ENCODE data around the gene TMPRSS6.

The TMPRSS6 gene

GRCh38 chr22:37140686-37141323 is 31.3 kb upstream of the TMPRSS6 start:
- no peak overlapping the region for H3K4me3 ChIP-seq (ENCODE audit: low read length)
- DNase-seq (ENCODE audit: low read depth) = no peak
- TF ChIP-seq CTCF (conservative IDR thresholded peaks at IDR 0.05; ENCODE audit: low read length) = no peak

GRCh38 chr22:37139762-37140161 is 30.2 kb upstream of the TMPRSS6 start:
- TF ChIP-seq CTCF (conservative IDR thresholded peaks at IDR 0.05; ENCODE audit: low read length) = no peak
- no peak for DNase-seq (ENCODE audit: low read depth)
- H3K4me3 ChIP-seq (ENCODE audit: low read length) = no peak overlapping the region

GRCh38 chr22:37138849-37139561 is 29.5 kb upstream of the TMPRSS6 start:
- TF ChIP-seq CTCF (conservative IDR thresholded peaks at IDR 0.05; ENCODE audit: low read length) = no peak
- no peak overlapping the region for H3K4me3 ChIP-seq (ENCODE audit: low read length)
- no peak for DNase-seq (ENCODE audit: low read depth)

- TF ChIP-seq CTCF (conservative IDR thresholded peaks at IDR 0.05; ENCODE audit: low read length) = no peak
- H3K4me3 ChIP-seq (ENCODE audit: low read length) = no peak overlapping the region
- DNase-seq (ENCODE audit: low read depth) = no peak
These were observed 28.6 kb upstream of the TMPRSS6 start for GRCh38 chr22:37137903-37138665.

GRCh38 chr22:37137131-37137530 is 27.6 kb upstream of the TMPRSS6 start:
- no peak overlapping the region for H3K4me3 ChIP-seq (ENCODE audit: low read length)
- TF ChIP-seq CTCF (conservative IDR thresholded peaks at IDR 0.05; ENCODE audit: low read length) = no peak
- DNase-seq (ENCODE audit: low read depth) = no peak

GRCh38 chr22:37135023-37135422 is 25.5 kb upstream of the TMPRSS6 start:
- no peak overlapping the region for H3K4me3 ChIP-seq (ENCODE audit: low read length)
- DNase-seq (ENCODE audit: low read depth) = no peak
- no peak for TF ChIP-seq CTCF (conservative IDR thresholded peaks at IDR 0.05; ENCODE audit: low read length)
